ENCODE results near the gene BNC2. TPM values are rescaled to one million over a fixed set of nuclear protein-coding genes. Genes with fewer than 3 reads are reported as not detected.

BNC2 gene
- total RNA-seq, 4 donors from 2014 or later, result 20.5 to 55.4 (median 26.2) TPM

DNA sequence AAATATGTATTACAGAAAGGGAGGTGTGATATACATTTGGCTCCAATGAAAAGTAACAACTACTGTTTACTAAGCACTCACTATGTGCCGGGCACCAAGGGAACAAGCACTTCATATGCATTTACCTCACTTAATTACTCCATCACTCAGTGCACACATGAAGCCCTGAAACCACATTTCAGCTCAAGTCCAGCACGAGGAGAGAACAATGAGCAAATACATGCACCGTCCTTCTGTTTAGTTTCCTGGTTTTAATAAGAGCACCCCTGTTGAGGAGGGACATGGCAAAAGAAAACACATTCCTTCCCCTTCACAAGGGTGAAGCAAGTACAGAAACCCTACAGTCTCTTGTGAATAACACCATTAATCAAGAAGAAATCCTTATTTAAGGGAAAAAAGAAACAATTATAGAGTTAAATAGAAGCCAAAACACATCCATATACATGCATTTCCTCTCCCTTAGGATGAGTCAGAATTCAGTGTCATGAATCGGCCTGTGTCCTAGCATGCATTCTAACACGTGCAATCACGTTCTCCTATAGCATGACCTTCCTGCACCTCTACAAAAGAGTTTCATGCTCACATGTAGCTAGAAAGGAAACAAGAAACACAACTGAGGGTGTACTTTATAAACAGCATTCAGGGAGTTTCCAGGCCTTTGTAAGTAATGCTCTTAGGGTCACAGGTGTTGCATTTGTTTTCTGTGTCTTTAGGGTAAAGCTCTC is 411.6 kb downstream of the BNC2 start:
- no peak for TF ChIP-seq EP300 (IDR thresholded peaks at IDR 0.05; ENCODE audit: low read depth)
- TF ChIP-seq, protein P1, sequence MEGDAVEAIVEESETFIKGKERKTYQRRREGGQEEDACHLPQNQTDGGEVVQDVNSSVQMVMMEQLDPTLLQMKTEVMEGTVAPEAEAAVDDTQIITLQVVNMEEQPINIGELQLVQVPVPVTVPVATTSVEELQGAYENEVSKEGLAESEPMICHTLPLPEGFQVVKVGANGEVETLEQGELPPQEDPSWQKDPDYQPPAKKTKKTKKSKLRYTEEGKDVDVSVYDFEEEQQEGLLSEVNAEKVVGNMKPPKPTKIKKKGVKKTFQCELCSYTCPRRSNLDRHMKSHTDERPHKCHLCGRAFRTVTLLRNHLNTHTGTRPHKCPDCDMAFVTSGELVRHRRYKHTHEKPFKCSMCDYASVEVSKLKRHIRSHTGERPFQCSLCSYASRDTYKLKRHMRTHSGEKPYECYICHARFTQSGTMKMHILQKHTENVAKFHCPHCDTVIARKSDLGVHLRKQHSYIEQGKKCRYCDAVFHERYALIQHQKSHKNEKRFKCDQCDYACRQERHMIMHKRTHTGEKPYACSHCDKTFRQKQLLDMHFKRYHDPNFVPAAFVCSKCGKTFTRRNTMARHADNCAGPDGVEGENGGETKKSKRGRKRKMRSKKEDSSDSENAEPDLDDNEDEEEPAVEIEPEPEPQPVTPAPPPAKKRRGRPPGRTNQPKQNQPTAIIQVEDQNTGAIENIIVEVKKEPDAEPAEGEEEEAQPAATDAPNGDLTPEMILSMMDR (IDR thresholded peaks at IDR 0.05), result no peak
- no peak for TF ChIP-seq POLR2AphosphoS5 (IDR thresholded peaks at IDR 0.05)
- TF ChIP-seq POLR2A (IDR thresholded peaks at IDR 0.05), result no peak
- peak overlapping the region in 3 of 4 donors; percentile 25 to 34 (median 29) for H3K27ac ChIP-seq

DNA sequence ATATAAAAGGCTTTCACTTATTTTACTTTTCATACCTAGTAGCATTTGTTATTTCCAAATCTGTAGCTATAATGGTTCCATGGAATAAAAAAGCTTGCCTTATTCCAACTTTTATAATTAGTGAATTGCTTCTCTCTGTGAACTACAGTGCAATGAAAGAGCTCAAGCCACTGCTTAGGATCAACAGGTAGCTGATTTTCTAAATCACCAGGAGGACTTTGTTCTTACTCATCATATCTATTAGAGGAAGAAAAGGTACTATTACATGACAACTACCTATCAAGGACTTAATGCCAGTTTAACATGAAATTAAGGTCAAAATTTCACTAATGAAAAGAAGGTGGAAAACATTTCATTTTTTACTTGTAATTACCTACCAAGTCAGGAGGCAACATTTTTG is 414.6 kb downstream of the BNC2 start:
- DNase-seq, result no peak

More for the DNA sequence above, 411.6 kb downstream of the BNC2 start:
- peaks cover 0 to 24% (median 0%) of the 10 kb centered on the region in 4 donors for H3K4me1 ChIP-seq
- no peaks in the 10 kb centered on the region for H3K9me3 ChIP-seq
- no peaks in the 10 kb centered on the region for H3K36me3 ChIP-seq
- intact Hi-C loops (cut with DNase I; ENCODE audit: low total_unique reads), result no loop called here
- 57 to 64% methylated on average over 6 of the region's 6 CpGs for WGBS, 2 donors (ENCODE audit: low coverage in 1 of 2)
- no peaks in the 10 kb centered on the region for H3K27me3 ChIP-seq
- in situ Hi-C loops (cut with MboI; ENCODE audit: low pct_ligation_motif_present in 1 of 4, low pct_unique_long_range_greater_than_20kb in 1 of 4, low sequenced_read_pairs in 3 of 4), result no loop called here
- no peak overlapping the region for H3K4me3 ChIP-seq
- no peak for DNase-seq

DNA sequence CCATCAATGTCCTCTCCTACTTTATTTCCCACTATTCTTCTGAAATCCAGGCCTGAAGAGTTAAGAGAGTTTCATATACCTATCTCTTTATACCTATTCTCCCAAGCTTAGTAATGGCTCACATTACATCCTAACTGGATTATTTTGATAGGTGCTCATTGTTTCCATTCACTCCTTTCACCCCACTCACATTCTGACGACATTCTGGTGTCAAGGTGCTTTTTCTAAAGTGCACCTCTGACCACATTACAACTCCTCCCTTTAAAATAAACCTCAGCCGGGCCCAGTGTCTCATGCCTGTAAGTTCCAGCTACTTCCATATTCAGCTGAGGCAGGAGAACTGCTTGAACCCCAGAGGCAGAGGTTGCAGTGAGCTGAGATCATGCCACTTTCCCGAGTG is 417.1 kb downstream of the BNC2 start:
- WGBS, 2 donors (ENCODE audit: low coverage in 1 of 2), result 64 to 66% methylated on average over 2 to 3 of the region's 3 CpGs

More for the DNA sequence above, 414.6 kb downstream of the BNC2 start:
- H3K4me1 ChIP-seq, result peaks cover 0 to 13% (median 0%) of the 10 kb centered on the region in 4 donors
- in situ Hi-C loops (cut with MboI; ENCODE audit: low pct_ligation_motif_present in 1 of 4, low pct_unique_long_range_greater_than_20kb in 1 of 4, low sequenced_read_pairs in 3 of 4) (no loop called here), intact Hi-C loops (cut with DNase I; ENCODE audit: low total_unique reads) (no loop called here)
- TF ChIP-seq, protein P1 (IDR thresholded peaks at IDR 0.05), result no peak
- TF ChIP-seq POLR2A (IDR thresholded peaks at IDR 0.05) (no peak), EP300 (IDR thresholded peaks at IDR 0.05; ENCODE audit: low read depth) (no peak), POLR2AphosphoS5 (IDR thresholded peaks at IDR 0.05) (no peak)
- H3K36me3 ChIP-seq, result no peaks in the 10 kb centered on the region
- no peaks in the 10 kb centered on the region for H3K9me3 ChIP-seq
- no peaks in the 10 kb centered on the region for H3K27me3 ChIP-seq
- no peak overlapping the region for H3K4me3 ChIP-seq
- H3K27ac ChIP-seq, result no peak overlapping the region

DNA sequence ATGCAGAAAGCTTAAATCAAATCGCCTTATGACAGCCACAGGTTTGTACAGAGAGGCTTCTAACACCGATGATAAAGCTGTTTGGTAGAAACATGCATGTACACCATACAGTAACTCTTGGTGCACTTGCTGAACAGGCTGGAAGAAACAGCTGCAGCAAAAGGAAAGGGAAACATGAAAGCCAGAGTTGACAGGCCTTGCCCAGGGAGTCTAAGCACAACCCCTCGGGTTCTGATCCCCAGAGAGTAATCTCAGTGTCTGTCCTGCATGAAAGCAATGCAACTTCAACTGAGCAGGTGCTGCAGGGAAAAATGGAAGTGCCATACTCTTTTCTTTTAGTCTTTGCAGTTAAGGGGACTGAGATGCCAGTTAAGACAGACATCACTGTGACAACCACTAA is 419.9 kb downstream of the BNC2 start:
- H3K27me3 ChIP-seq, result no peaks in the 10 kb centered on the region
- H3K36me3 ChIP-seq, result no peaks in the 10 kb centered on the region
- TF ChIP-seq POLR2AphosphoS5 (IDR thresholded peaks at IDR 0.05) (no peak), EP300 (IDR thresholded peaks at IDR 0.05; ENCODE audit: low read depth) (no peak), POLR2A (IDR thresholded peaks at IDR 0.05) (no peak)
- TF ChIP-seq, protein P1 (IDR thresholded peaks at IDR 0.05), result no peak
- no peak overlapping the region for H3K27ac ChIP-seq
- in situ Hi-C loops (cut with MboI; ENCODE audit: low pct_ligation_motif_present in 1 of 4, low pct_unique_long_range_greater_than_20kb in 1 of 4, low sequenced_read_pairs in 3 of 4), result no loop called here
- 50 to 70% methylated on average over 1 to 3 of the region's 3 CpGs for WGBS, 2 donors (ENCODE audit: low coverage in 1 of 2)
- intact Hi-C loops (cut with DNase I; ENCODE audit: low total_unique reads), result no loop called here
- H3K4me1 ChIP-seq, result peaks cover 0 to 7% (median 0%) of the 10 kb centered on the region in 4 donors
- no peak for DNase-seq
- H3K9me3 ChIP-seq, result no peaks in the 10 kb centered on the region
- H3K4me3 ChIP-seq, result no peak overlapping the region

More for the DNA sequence above, 417.1 kb downstream of the BNC2 start:
- Histone ChIP-seq H3K9me3 (no peaks in the 10 kb centered on the region), H3K36me3 (no peaks in the 10 kb centered on the region), H3K4me1 (no peaks in the 10 kb centered on the region), H3K27me3 (no peaks in the 10 kb centered on the region), H3K27ac (no peak overlapping the region), H3K4me3 (no peak overlapping the region)
- TF ChIP-seq EP300 (IDR thresholded peaks at IDR 0.05; ENCODE audit: low read depth) (no peak), POLR2AphosphoS5 (IDR thresholded peaks at IDR 0.05) (no peak), POLR2A (IDR thresholded peaks at IDR 0.05) (no peak)
- TF ChIP-seq, protein P1 (IDR thresholded peaks at IDR 0.05), result no peak
- DNase-seq, result no peak
- in situ Hi-C loops (cut with MboI; ENCODE audit: low pct_ligation_motif_present in 1 of 4, low pct_unique_long_range_greater_than_20kb in 1 of 4, low sequenced_read_pairs in 3 of 4) (no loop called here), intact Hi-C loops (cut with DNase I; ENCODE audit: low total_unique reads) (no loop called here)
